Peyer's patch (tissue), 4 donors: ENCODE results near the gene SULT2B1.

Experiments
- POLR2A ChIP-seq, 2 donors: fragments of 450-650 bp; IDR thresholded peaks; one replicate each; pipeline ENCODE4 v1.5.1; 2017; ENCODE audit warnings: antibody characterized with exemption in 2 of 2, mild to moderate bottlenecking in 2 of 2, moderate library complexity in 2 of 2
- TF ChIP-seq, protein P1 (sequence below), 6 experiments: fragments of 450-650 bp in 4 of 6; fragments of 200-600 bp in 2 of 6; sonication (generic) in 1 of 6; IDR thresholded peaks; one replicate each; pipeline ENCODE4 v1.5.1; 2017 to 2019; ENCODE audit warnings: antibody characterized with exemption in 6 of 6, mild to moderate bottlenecking in 3 of 6, moderate library complexity in 1 of 6

DNA sequence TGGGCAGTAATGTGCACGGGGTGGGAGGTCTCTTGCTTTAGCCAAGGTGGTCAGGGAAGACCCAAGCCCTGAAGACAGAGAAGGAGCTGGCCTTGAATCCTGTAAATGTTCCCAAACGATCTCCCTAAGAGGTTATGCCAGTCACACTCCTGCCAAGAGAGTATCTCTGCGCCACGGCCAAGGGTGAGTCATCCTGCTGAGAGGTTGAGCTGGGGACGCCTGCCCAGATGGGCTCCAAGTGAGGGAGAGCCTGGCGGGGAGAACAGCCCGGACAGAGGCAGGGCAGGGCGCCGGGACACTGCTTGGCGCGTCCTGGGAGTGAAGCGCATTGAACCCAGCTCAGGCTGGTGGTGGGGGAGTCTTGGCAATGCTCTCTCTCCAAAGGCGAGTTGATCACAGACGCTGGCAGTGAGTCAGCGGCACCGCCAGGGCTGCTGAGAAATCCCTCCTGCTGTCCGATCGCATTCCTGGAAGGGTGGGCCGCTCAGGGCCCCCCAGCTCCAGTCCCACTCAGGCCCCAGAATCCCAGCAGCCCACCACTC, 16.4 kb downstream of the SULT2B1 start:
- TF ChIP-seq, protein P1, sequence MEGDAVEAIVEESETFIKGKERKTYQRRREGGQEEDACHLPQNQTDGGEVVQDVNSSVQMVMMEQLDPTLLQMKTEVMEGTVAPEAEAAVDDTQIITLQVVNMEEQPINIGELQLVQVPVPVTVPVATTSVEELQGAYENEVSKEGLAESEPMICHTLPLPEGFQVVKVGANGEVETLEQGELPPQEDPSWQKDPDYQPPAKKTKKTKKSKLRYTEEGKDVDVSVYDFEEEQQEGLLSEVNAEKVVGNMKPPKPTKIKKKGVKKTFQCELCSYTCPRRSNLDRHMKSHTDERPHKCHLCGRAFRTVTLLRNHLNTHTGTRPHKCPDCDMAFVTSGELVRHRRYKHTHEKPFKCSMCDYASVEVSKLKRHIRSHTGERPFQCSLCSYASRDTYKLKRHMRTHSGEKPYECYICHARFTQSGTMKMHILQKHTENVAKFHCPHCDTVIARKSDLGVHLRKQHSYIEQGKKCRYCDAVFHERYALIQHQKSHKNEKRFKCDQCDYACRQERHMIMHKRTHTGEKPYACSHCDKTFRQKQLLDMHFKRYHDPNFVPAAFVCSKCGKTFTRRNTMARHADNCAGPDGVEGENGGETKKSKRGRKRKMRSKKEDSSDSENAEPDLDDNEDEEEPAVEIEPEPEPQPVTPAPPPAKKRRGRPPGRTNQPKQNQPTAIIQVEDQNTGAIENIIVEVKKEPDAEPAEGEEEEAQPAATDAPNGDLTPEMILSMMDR (IDR thresholded peaks at IDR 0.05): peak in 1 of 6 experiments; percentile 10
- TF ChIP-seq POLR2A (IDR thresholded peaks at IDR 0.05): no peak
